ENCODE data around the gene KYAT1. TPM values are rescaled to one million over a fixed set of nuclear protein-coding genes. Genes with fewer than 3 reads are reported as not detected.

KYAT1 gene
- total RNA-seq, 1 experiment from 2014 or later: 6.1 TPM

GRCh38 chr9:128919402-128920089 lies 37.8 kb upstream of the KYAT1 start:
- intact Hi-C loops (cut with micrococcal nuclease; ENCODE audit: unreplicated experiment) (no loop called here), in situ Hi-C loops (cut with HindIII; ENCODE audit: low pct_unique_long_range_greater_than_20kb, low sequenced_read_pairs) (no loop called here)
- ChIA-PET CTCF (interaction anchor here (0.6 kb wide), 1 partner anchor 86 kb away, joined by 3 read pairs; no protein-coding TSS in a partner anchor), POLR2A (no interaction called here)
- TF ChIP-seq POLR2AphosphoS5 (IDR thresholded peaks at IDR 0.05; ENCODE audit: low read depth, low read length): no peak
- TF ChIP-seq, protein P1, sequence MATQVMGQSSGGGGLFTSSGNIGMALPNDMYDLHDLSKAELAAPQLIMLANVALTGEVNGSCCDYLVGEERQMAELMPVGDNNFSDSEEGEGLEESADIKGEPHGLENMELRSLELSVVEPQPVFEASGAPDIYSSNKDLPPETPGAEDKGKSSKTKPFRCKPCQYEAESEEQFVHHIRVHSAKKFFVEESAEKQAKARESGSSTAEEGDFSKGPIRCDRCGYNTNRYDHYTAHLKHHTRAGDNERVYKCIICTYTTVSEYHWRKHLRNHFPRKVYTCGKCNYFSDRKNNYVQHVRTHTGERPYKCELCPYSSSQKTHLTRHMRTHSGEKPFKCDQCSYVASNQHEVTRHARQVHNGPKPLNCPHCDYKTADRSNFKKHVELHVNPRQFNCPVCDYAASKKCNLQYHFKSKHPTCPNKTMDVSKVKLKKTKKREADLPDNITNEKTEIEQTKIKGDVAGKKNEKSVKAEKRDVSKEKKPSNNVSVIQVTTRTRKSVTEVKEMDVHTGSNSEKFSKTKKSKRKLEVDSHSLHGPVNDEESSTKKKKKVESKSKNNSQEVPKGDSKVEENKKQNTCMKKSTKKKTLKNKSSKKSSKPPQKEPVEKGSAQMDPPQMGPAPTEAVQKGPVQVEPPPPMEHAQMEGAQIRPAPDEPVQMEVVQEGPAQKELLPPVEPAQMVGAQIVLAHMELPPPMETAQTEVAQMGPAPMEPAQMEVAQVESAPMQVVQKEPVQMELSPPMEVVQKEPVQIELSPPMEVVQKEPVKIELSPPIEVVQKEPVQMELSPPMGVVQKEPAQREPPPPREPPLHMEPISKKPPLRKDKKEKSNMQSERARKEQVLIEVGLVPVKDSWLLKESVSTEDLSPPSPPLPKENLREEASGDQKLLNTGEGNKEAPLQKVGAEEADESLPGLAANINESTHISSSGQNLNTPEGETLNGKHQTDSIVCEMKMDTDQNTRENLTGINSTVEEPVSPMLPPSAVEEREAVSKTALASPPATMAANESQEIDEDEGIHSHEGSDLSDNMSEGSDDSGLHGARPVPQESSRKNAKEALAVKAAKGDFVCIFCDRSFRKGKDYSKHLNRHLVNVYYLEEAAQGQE (IDR thresholded peaks at IDR 0.05; ENCODE audit: insufficient read depth in 1 of 2, low read depth in 2 of 2, low read length in 1 of 2): no peak
- TF ChIP-seq CTCF (IDR thresholded peaks at IDR 0.05): no peak
- no peak for TF ChIP-seq SIN3A (IDR thresholded peaks at IDR 0.05; ENCODE audit: borderline replicate concordance, insufficient read depth, low read depth, low read length)
- TF ChIP-seq TCF7L2 (IDR thresholded peaks at IDR 0.05; ENCODE audit: low read depth, low read length): no peak
- H3K27me3 ChIP-seq (ENCODE audit: control insufficient read depth, insufficient read depth, low read length): no peaks in the 10 kb centered on the region
- no peaks in the 10 kb centered on the region for H3K9me3 ChIP-seq (ENCODE audit: control insufficient read depth, insufficient read depth, low read depth, low read length)
- BruUV-seq (replicated peaks): no TSS peak
- peaks cover 4% of the 10 kb centered on the region; the same call in 1 of the 2 replicates for H3K4me1 ChIP-seq (ENCODE audit: control insufficient read depth, insufficient read depth, low read length)
- no peak for DNase-seq (ENCODE audit: low read depth, low spot score)
- H3K27ac ChIP-seq (ENCODE audit: low read length): no peak overlapping the region
- H3K4me3 ChIP-seq (ENCODE audit: low read depth in 2 of 2, low read length in 2 of 2): no peak overlapping the region
- no peaks in the 10 kb centered on the region for H3K36me3 ChIP-seq (ENCODE audit: control insufficient read depth, insufficient read depth, low read length)
- ATAC-seq: no peak

DNA sequence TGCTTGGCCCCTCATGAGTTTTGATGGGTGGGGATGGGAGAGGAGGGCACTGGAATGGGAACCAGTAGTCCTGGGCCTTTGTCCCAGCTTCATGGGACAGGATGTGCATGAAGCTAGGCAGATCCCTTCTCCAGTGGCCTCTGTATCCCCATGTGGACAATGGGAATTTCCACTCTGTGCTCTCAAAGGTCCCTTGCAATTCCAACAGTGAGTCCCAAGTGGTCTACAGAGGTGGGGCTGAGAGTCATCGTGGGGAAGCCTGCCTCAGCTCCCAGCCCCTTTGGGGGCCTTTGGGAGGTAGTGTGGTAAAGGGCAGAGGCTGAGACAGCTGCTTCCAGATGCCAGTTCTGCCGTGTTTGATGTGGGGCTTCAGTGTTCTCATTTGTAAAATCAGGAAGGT lies 37.2 kb upstream of the KYAT1 start:
- Histone ChIP-seq H3K9me3 (ENCODE audit: control insufficient read depth, insufficient read depth, low read depth, low read length) (no peaks in the 10 kb centered on the region), H3K36me3 (ENCODE audit: control insufficient read depth, insufficient read depth, low read length) (no peaks in the 10 kb centered on the region), H3K4me1 (ENCODE audit: control insufficient read depth, insufficient read depth, low read length) (peaks cover 4% of the 10 kb centered on the region; the same call in 1 of the 2 replicates), H3K4me3 (ENCODE audit: low read depth in 2 of 2, low read length in 2 of 2) (no peak overlapping the region), H3K27me3 (ENCODE audit: control insufficient read depth, insufficient read depth, low read length) (no peaks in the 10 kb centered on the region), H3K27ac (ENCODE audit: low read length) (no peak overlapping the region)
- DNase-seq (ENCODE audit: low read depth, low spot score): no peak
- no peak for ATAC-seq
- no TSS peak for BruUV-seq (replicated peaks)
- POLR2A ChIA-PET: interaction anchor here (0.5 to 0.7 kb wide), 3 partner anchors 11 to 70 kb away, joined by 3 to 8 read pairs (median 7); no protein-coding TSS in a partner anchor
- in situ Hi-C loops (cut with HindIII; ENCODE audit: low pct_unique_long_range_greater_than_20kb, low sequenced_read_pairs): no loop called here
- intact Hi-C loops (cut with micrococcal nuclease; ENCODE audit: unreplicated experiment): no loop called here
- TF ChIP-seq SIN3A (IDR thresholded peaks at IDR 0.05; ENCODE audit: borderline replicate concordance, insufficient read depth, low read depth, low read length): no peak
- TF ChIP-seq TCF7L2 (IDR thresholded peaks at IDR 0.05; ENCODE audit: low read depth, low read length): no peak
- TF ChIP-seq, protein P1 (IDR thresholded peaks at IDR 0.05; ENCODE audit: insufficient read depth in 1 of 2, low read depth in 2 of 2, low read length in 1 of 2): no peak
- TF ChIP-seq POLR2AphosphoS5 (IDR thresholded peaks at IDR 0.05; ENCODE audit: low read depth, low read length): no peak
- TF ChIP-seq CTCF (IDR thresholded peaks at IDR 0.05): no peak
- CTCF ChIA-PET: interaction anchor here (0.6 kb wide), 1 partner anchor 45 kb away, joined by 4 read pairs; no protein-coding TSS in a partner anchor
